ENCODE measurements around the gene SPRR3. TPM values are rescaled to one million over a fixed set of nuclear protein-coding genes. Genes with fewer than 3 reads are reported as not detected.

SPRR3 gene
- polyA plus RNA-seq, 3 donors, result not detected

DNA sequence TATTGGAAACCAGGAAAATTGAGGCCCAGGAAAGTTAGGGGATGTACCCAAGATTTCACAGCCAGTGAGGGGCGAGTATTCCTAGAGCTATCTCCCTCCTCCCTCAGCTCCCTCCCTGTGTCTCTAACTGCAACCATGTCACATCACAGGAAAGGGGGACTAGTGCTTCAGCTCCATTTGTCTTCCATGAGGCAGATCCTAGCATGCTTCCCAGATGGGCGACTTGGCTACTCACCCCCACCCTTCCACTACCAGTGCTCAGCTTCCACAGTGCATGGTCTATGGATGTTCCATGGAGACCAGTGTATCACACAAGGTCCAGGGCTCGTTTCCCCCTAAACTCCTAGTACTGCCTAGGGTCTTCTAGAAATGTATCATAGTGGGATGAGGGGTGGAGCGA, 35.7 kb upstream of the SPRR3 start:
- Histone ChIP-seq H4K20me1 (ENCODE audit: insufficient read depth, low read length) (no peaks in the 10 kb centered on the region), H2AFZ (ENCODE audit: insufficient read depth, low read depth, low read length, poor library complexity, severe bottlenecking) (no peak overlapping the region), H3K9me3 (replicated peaks in 1 of 2; ENCODE audit: control insufficient read depth in 1 of 2, insufficient read depth in 1 of 2, low read length in 2 of 2) (no peaks in the 10 kb centered on the region), H3K4me2 (replicated peaks; ENCODE audit: extremely low read depth, low read length, poor library complexity, severe bottlenecking) (no peak overlapping the region), H3K4me1 (ENCODE audit: control insufficient read depth in 1 of 2, insufficient read depth in 2 of 2, low read length in 2 of 2) (no peaks in the 10 kb centered on the region), H3K27me3 (ENCODE audit: control insufficient read depth in 2 of 2, insufficient read depth in 2 of 2, low read length in 2 of 2) (no peaks in the 10 kb centered on the region), H3K9ac (ENCODE audit: insufficient read depth, low read length, poor library complexity, severe bottlenecking) (no peak overlapping the region), H3K27ac (ENCODE audit: low read depth in 1 of 2, low read length in 2 of 2) (no peak overlapping the region), H3K4me3 (replicated peaks in 1 of 3; ENCODE audit: low read depth in 2 of 3, low read length in 3 of 3) (no peak overlapping the region), H3K79me2 (ENCODE audit: insufficient read depth, low read length) (no peaks in the 10 kb centered on the region), H3K36me3 (replicated peaks in 1 of 2; ENCODE audit: control insufficient read depth in 1 of 2, insufficient read depth in 2 of 2, low read length in 2 of 2) (no peaks in the 10 kb centered on the region)
- Mint-ChIP-seq H3K27me3 (ENCODE audit: low read depth in 3 of 3) (peaks cover 5 to 11% (median 6%) of the 10 kb centered on the region in 3 donors), H3K4me1 (no peaks in the 10 kb centered on the region), H3K4me3 (no peak overlapping the region), H3K36me3 (no peaks in the 10 kb centered on the region), H3K27ac (no peak overlapping the region), H3K9me3 (peaks cover 0 to 2% (median 0%) of the 10 kb centered on the region in 7 donors)
- DNase-seq, result no peak
- whole genome bisulfite sequencing (ENCODE audit: insufficient coverage), result no CpG with 5 or more reads among the region's 4 CpGs
- TF ChIP-seq, protein P1, sequence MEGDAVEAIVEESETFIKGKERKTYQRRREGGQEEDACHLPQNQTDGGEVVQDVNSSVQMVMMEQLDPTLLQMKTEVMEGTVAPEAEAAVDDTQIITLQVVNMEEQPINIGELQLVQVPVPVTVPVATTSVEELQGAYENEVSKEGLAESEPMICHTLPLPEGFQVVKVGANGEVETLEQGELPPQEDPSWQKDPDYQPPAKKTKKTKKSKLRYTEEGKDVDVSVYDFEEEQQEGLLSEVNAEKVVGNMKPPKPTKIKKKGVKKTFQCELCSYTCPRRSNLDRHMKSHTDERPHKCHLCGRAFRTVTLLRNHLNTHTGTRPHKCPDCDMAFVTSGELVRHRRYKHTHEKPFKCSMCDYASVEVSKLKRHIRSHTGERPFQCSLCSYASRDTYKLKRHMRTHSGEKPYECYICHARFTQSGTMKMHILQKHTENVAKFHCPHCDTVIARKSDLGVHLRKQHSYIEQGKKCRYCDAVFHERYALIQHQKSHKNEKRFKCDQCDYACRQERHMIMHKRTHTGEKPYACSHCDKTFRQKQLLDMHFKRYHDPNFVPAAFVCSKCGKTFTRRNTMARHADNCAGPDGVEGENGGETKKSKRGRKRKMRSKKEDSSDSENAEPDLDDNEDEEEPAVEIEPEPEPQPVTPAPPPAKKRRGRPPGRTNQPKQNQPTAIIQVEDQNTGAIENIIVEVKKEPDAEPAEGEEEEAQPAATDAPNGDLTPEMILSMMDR (IDR thresholded peaks at IDR 0.05), result no peak
- intact Hi-C loops (cut with micrococcal nuclease), result no loop called here

DNA sequence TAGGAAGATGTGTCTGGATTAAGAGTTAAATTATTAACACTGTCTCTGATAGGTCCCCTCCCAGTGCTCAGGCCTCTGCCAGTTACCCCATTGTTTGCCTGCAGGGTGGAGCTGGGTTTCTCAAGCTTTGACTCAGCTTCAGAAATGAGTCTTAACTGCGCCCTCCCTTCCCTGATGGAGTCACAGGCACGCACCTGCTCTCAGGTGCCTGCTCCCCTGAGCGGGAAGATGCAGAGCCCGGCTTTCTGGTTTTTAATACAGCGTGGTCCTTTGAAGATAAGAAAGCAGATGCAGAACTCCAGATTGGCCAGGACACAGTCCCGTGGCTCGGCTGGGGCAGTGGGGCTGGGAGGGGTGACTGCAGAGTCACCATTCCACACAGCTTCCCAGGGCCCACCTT, 34.3 kb upstream of the SPRR3 start:
- no peaks in the 10 kb centered on the region for H4K20me1 ChIP-seq (ENCODE audit: insufficient read depth, low read length)
- H3K9me3 ChIP-seq (replicated peaks in 1 of 2; ENCODE audit: control insufficient read depth in 1 of 2, insufficient read depth in 1 of 2, low read length in 2 of 2), result no peaks in the 10 kb centered on the region
- DNase-seq, result no peak
- no peak overlapping the region for H3K27ac ChIP-seq (ENCODE audit: low read depth in 1 of 2, low read length in 2 of 2)
- no peak overlapping the region for H3K9ac ChIP-seq (ENCODE audit: insufficient read depth, low read length, poor library complexity, severe bottlenecking)
- Mint-ChIP-seq H3K27me3 (ENCODE audit: low read depth in 3 of 3) (peaks cover 5 to 8% (median 6%) of the 10 kb centered on the region in 3 donors), H3K36me3 (no peaks in the 10 kb centered on the region), H3K4me3 (no peak overlapping the region), H3K9me3 (peaks cover 0 to 2% (median 0%) of the 10 kb centered on the region in 7 donors), H3K27ac (no peak overlapping the region), H3K4me1 (no peaks in the 10 kb centered on the region)
- no peak overlapping the region for H3K4me2 ChIP-seq (replicated peaks; ENCODE audit: extremely low read depth, low read length, poor library complexity, severe bottlenecking)
- 92% methylated on average over 3 of the region's 7 CpGs for WGBS (ENCODE audit: insufficient coverage)
- no peak overlapping the region for H3K4me3 ChIP-seq (replicated peaks in 1 of 3; ENCODE audit: low read depth in 2 of 3, low read length in 3 of 3)
- H3K4me1 ChIP-seq (ENCODE audit: control insufficient read depth in 1 of 2, insufficient read depth in 2 of 2, low read length in 2 of 2), result no peaks in the 10 kb centered on the region
- intact Hi-C loops (cut with micrococcal nuclease), result no loop called here
- no peak overlapping the region for H2AFZ ChIP-seq (ENCODE audit: insufficient read depth, low read depth, low read length, poor library complexity, severe bottlenecking)
- H3K79me2 ChIP-seq (ENCODE audit: insufficient read depth, low read length), result no peaks in the 10 kb centered on the region
- TF ChIP-seq, protein P1 (IDR thresholded peaks at IDR 0.05), result no peak
- H3K27me3 ChIP-seq (ENCODE audit: control insufficient read depth in 2 of 2, insufficient read depth in 2 of 2, low read length in 2 of 2), result no peaks in the 10 kb centered on the region
- H3K36me3 ChIP-seq (replicated peaks in 1 of 2; ENCODE audit: control insufficient read depth in 1 of 2, insufficient read depth in 2 of 2, low read length in 2 of 2), result no peaks in the 10 kb centered on the region

Measured in CD14-positive monocyte (primary cell).